Measurements from ENCODE around the gene RPAIN. TPM values are rescaled to one million over a fixed set of nuclear protein-coding genes. Genes with fewer than 3 reads are reported as not detected.

RPAIN gene
- total RNA-seq, 1 donor from 2014 or later, result 168 TPM

DNA sequence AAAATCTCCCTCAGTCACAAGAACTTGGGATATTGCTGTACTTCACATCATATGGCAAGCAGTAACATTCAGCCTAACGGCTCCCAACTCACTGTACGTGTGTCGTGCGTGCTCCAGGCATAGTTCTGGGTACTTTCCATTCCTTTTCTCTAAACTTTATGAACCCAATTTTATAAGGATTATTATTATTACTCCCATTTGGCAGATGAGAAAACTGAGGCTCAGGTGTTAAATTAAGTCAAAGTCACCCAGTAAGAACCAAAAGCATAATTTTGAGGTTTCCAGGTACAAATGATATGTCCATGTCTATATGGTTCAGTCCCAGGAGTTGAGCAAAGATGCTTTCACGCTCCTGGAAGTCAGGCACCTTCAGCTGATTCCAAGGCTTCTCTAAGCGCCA lies 23.7 kb downstream of the RPAIN start:
- TF ChIP-seq, protein P1, sequence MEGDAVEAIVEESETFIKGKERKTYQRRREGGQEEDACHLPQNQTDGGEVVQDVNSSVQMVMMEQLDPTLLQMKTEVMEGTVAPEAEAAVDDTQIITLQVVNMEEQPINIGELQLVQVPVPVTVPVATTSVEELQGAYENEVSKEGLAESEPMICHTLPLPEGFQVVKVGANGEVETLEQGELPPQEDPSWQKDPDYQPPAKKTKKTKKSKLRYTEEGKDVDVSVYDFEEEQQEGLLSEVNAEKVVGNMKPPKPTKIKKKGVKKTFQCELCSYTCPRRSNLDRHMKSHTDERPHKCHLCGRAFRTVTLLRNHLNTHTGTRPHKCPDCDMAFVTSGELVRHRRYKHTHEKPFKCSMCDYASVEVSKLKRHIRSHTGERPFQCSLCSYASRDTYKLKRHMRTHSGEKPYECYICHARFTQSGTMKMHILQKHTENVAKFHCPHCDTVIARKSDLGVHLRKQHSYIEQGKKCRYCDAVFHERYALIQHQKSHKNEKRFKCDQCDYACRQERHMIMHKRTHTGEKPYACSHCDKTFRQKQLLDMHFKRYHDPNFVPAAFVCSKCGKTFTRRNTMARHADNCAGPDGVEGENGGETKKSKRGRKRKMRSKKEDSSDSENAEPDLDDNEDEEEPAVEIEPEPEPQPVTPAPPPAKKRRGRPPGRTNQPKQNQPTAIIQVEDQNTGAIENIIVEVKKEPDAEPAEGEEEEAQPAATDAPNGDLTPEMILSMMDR (IDR thresholded peaks at IDR 0.05; ENCODE audit: partially characterized antibody, unreplicated experiment), result no peak
- H3K36me3 Mint-ChIP-seq (ENCODE audit: unreplicated experiment), result no peaks in the 10 kb centered on the region
- no peak for DNase-seq
- H3K27ac Mint-ChIP-seq (ENCODE audit: unreplicated experiment), result no peak overlapping the region
- peaks cover 6% of the 10 kb centered on the region for H3K4me1 Mint-ChIP-seq (ENCODE audit: low read depth, unreplicated experiment)
- H3K27me3 Mint-ChIP-seq (ENCODE audit: unreplicated experiment), result no peaks in the 10 kb centered on the region
- H3K4me3 Mint-ChIP-seq (ENCODE audit: unreplicated experiment), result no peak overlapping the region
- H3K9me3 Mint-ChIP-seq (ENCODE audit: unreplicated experiment), result no peaks in the 10 kb centered on the region

DNA sequence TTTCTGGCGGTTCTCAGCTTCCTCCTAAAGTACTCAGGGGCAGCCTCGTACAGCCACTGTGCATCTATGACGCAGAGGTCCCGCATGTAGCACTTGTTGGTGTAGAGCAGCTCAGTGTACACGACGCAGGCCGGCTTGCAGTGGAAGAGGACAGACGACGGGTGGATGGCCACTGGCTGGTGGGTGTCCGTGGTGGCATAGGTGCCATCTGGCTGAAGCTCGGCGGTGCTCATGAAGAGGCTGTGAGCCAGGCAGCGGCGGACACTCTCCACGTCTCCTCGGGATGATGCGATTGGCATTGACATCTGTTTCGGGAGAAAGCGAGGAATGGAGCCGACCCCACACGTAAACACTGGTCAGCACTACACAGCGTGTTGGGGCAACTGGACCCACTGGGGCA lies 24.2 kb downstream of the RPAIN start:
- Mint-ChIP-seq H3K27ac (ENCODE audit: unreplicated experiment) (no peak overlapping the region), H3K27me3 (ENCODE audit: unreplicated experiment) (no peaks in the 10 kb centered on the region), H3K4me1 (ENCODE audit: low read depth, unreplicated experiment) (peaks cover 6% of the 10 kb centered on the region), H3K36me3 (ENCODE audit: unreplicated experiment) (no peaks in the 10 kb centered on the region), H3K4me3 (ENCODE audit: unreplicated experiment) (no peak overlapping the region), H3K9me3 (ENCODE audit: unreplicated experiment) (no peaks in the 10 kb centered on the region)
- TF ChIP-seq, protein P1 (IDR thresholded peaks at IDR 0.05; ENCODE audit: partially characterized antibody, unreplicated experiment), result no peak
- no peak for DNase-seq

DNA sequence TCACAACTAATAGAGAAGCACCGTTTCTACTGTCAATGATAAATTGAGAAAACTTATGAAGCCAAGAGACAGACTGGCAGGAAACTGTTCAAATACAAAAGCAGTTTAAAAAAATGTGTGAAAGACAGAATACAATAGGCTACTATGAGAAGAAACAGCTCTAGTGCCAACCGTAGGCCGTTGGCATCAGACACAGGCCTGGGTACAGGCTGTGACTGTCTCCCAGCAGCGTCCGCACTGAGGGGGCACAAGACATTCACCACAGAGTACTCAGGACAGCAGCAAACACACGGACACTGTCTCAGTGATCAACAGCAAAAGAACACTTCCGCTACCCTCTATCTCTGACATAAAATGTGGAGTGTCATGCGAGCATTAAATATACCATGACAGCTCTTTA lies 26.8 kb downstream of the RPAIN start:
- Mint-ChIP-seq H3K4me1 (ENCODE audit: low read depth, unreplicated experiment) (no peaks in the 10 kb centered on the region), H3K4me3 (ENCODE audit: unreplicated experiment) (no peak overlapping the region), H3K27me3 (ENCODE audit: unreplicated experiment) (no peaks in the 10 kb centered on the region), H3K9me3 (ENCODE audit: unreplicated experiment) (no peaks in the 10 kb centered on the region), H3K27ac (ENCODE audit: unreplicated experiment) (no peak overlapping the region), H3K36me3 (ENCODE audit: unreplicated experiment) (no peaks in the 10 kb centered on the region)
- no peak for DNase-seq
- TF ChIP-seq, protein P1 (IDR thresholded peaks at IDR 0.05; ENCODE audit: partially characterized antibody, unreplicated experiment), result no peak

DNA sequence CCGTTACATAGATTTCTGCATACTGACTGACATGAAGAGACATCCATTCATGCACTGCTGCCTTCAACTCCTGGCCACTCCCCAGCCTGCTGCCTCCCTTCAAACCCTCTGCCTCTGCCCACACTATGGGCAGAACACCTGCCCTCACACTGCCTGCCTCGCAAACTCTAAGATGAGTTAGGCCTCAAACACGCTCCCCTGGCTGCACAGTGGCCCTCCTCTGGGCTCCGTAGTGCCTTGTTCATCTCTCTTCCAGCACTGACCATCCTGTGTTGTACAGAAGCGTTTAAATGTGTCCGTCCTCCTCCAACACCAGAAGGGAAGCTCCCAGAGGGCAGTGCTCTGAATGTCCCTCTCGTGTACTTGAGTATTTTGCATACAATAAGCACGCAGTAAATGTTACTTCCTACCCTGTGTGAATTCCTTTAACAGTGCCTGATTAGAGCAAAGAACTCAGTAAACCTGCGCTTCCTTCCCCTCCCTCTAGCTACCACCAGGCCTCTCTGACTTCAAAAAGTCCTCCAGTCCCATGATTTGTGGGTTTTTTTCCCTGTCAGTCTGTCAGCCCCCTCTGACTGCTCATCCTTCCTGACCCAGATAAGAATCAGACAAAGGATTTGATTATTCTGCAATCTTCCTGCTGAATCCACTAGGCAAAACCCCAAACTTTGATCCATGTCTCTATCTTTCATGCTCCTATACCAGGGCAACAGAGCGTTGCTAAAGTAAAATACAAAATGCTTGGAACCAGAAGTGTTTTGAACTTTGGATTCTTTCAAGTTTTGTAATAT lies 44.9 kb downstream of the RPAIN start:
- H3K9me3 Mint-ChIP-seq (ENCODE audit: unreplicated experiment), result peaks cover 3% of the 10 kb centered on the region
- H3K27ac Mint-ChIP-seq (ENCODE audit: unreplicated experiment), result peak overlapping the region; percentile 19
- H3K4me3 Mint-ChIP-seq (ENCODE audit: unreplicated experiment), result peak overlapping the region; percentile 30
- TF ChIP-seq, protein P1 (IDR thresholded peaks at IDR 0.05; ENCODE audit: partially characterized antibody, unreplicated experiment), result no peak
- no peaks in the 10 kb centered on the region for H3K36me3 Mint-ChIP-seq (ENCODE audit: unreplicated experiment)
- H3K27me3 Mint-ChIP-seq (ENCODE audit: unreplicated experiment), result peaks cover 3% of the 10 kb centered on the region
- no peak for DNase-seq
- peaks cover 29% of the 10 kb centered on the region for H3K4me1 Mint-ChIP-seq (ENCODE audit: low read depth, unreplicated experiment)

DNA sequence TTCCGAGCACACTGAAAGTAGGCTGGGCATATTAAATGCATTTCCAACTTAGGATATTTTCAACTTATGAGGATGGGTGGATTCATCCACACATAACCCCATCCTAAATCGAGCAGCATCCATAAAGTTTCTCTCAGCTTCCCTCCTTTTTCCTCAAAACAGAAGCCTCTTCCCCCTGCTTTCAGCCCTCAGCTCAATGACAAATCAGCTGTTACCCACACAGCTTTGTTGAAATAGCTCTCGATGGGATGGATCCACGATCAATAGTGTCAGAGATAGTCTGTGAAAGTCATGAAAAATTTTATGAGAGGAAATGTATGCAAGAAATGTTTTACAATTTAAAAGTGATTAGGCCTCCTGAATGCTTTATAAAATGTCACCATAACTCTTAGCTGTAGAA lies 46.3 kb downstream of the RPAIN start:
- peak overlapping the region; percentile 96 for H3K4me3 Mint-ChIP-seq (ENCODE audit: unreplicated experiment)
- H3K27me3 Mint-ChIP-seq (ENCODE audit: unreplicated experiment), result peaks cover 3% of the 10 kb centered on the region
- H3K4me1 Mint-ChIP-seq (ENCODE audit: low read depth, unreplicated experiment), result peaks cover 29% of the 10 kb centered on the region
- TF ChIP-seq, protein P1 (IDR thresholded peaks at IDR 0.05; ENCODE audit: partially characterized antibody, unreplicated experiment), result no peak
- DNase-seq, result no peak
- no peaks in the 10 kb centered on the region for H3K36me3 Mint-ChIP-seq (ENCODE audit: unreplicated experiment)
- H3K27ac Mint-ChIP-seq (ENCODE audit: unreplicated experiment), result no peak overlapping the region
- peaks cover 3% of the 10 kb centered on the region for H3K9me3 Mint-ChIP-seq (ENCODE audit: unreplicated experiment)

All from glutamatergic neuron (in vitro differentiated cells).